GM19238 (cell line): Measurements from ENCODE around the gene PLA2G4A.

Experiments
- DNase-seq: peaks from one replicate; pipeline ENCODE4 v3.0.0; 2011; ENCODE audit warnings: low spot score; ENCODE audit not compliant: insufficient read length

PLA2G4A gene

DNA sequence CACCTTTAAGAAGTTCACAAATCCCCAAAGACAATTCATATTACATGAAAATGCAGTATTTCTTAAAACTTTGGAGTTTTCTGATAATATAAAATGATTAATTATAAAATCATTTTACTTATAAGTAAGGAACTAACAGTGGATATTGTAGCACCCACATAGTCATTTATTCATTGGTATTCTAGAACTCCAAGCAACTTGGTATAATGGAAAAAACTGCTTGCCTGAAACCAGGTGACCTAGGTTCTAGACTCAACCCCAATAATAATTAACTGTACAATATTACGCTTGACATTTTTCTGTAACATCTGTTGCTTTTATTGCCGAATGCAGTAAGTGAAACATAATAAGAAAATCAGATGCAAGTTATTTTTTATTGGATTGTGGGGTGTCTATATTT lies 2.4 kb downstream of the PLA2G4A start:
- no peak for DNase-seq

DNA sequence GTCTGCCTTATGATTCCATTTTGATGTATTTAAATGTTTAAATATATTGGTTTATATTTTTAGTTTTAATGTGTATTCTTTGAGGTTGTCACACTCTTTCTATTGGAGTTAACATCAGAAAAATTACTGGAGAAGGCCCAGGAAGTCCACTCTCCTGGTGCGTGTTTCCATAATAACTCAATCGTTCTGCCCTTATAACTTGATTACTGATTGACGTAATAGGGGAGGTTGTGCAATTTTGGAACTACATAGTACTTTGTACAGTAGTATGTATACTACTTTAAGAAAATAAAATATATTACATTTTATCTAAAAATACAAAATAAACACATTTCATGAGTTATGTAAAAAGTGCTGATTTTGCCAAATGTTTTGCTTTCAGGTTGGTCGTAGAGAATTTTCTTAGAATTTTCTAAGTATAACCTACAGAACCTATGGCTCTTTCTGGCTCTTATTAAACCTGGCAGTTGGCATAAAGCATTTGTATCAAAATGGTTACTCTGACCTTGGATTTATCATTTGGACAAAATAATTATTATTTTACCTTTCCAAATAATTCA lies 5.7 kb downstream of the PLA2G4A start:
- DNase-seq, result no peak

- DNase-seq, result no peak
Measured at GRCh38 chr1:186835448-186835847, 6.7 kb downstream of the PLA2G4A start.

DNA sequence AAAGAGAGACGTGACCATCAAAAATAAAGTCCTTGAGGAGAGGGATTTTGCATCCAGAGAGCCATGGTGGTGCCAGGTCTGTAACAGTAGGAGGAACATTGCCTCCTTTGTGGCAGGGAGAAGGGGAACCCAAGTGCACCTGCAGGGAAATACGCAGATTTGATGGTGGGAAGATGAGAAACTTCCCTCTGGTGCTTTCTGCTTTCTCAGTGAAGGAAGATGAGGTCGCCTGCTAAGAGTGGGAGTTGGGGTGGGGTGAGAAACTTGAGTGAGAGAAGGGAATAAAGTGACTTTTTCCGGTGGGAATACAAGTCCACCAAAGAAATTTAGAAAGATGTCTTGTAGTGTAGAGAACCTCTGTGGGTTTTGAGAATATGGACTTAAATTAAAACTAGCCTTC lies 9.1 kb downstream of the PLA2G4A start:
- no peak for DNase-seq

GRCh38 chr1:186838380-186839040 lies 9.8 kb downstream of the PLA2G4A start:
- DNase-seq, result no peak

DNA sequence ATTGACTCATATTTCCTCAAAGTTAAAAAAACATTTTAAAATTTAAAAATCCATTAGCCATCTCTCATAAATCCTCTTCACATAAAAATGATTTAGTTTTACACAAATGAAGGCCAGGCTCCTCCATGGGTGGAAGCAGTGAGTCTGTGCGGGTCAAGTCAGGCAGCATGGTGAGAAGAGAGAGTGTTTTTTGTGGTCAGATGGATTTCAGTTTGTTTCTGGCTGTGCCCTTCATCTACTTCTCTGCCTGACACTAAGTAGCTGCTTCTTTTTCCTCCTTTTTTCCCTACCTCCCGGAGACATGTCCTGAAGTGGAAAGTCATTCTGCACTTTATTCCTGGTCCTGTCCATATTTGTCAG lies 10.3 kb downstream of the PLA2G4A start:
- no peak for DNase-seq

GRCh38 chr1:186841599-186841998 lies 12.8 kb downstream of the PLA2G4A start:
- no peak for DNase-seq

DNA sequence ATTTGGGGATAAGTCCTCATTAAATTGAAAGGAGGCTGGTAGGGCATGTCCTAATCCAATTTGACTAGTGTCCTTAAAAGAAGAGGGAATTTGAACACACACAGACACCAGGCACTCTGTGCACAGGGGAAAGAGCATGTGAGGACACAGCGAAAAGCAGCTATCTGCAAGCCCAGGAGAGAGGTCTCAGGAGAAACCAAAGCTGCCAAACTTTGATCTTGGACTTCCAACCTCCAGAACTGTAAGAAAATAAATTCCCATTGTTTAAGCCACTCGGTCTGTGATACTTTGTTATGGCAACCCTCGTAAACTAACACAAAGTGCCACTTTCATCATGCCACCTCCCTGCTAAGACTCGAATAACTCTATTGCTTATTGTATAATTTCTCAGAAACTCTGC lies 13.8 kb downstream of the PLA2G4A start:
- no peak for DNase-seq

- DNase-seq, result no peak
Measured at GRCh38 chr1:186843226-186843625, 14.5 kb downstream of the PLA2G4A start.

GRCh38 chr1:186843931-186844330 lies 15.2 kb downstream of the PLA2G4A start:
- DNase-seq, result no peak

DNA sequence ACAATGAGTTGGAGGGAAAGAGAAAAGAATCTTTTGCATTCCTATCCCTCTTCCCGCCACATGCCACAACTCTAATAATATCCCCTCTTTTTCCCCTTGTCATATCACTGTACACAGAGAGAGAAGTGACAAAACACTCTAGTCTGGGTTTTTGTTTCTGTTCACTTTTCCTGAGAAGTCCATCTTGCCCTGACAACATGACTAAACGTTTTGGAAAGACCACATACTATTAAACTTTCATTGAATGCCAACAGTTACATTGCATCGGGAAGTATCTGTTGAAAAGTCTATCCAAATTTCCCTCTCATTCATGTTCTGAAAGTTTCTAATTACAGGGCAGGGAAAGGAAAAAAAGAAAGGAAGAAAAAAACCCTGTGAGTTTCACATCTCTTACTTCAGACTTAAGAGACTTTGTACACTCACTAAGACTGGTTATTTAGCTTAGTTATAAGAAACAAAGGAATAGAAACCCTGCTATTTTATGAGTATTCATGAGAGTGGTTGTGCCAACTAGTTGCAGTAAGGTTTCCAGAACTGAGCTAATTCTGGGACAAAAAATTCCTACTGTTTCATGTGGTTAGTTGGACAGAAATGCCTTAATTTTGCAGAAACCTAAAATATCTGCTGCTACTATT lies 16.9 kb downstream of the PLA2G4A start:
- no peak for DNase-seq

GRCh38 chr1:186848509-186849130 lies 19.9 kb downstream of the PLA2G4A start:
- no peak for DNase-seq

GRCh38 chr1:186849271-186849671 lies 20.5 kb downstream of the PLA2G4A start:
- DNase-seq, result no peak

DNA sequence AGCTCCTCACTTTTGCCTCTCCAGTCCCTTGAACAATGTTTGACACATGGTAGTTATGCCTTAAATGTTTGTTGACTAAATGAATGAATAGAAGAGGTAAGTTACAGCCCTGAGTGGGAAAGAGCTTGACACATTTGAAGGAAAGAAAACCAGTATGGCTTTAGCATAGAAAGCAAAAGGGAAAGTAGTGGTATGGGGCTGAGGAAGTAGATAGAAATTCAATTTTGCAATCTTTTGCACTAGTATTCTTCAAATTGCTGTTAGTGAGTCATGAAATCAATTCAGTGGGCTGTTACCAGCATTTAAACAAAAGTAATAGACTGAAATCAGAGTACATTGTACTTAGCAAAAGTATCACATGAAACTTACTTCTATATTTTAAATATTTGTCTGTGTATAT lies 21.1 kb downstream of the PLA2G4A start:
- DNase-seq, result no peak

GRCh38 chr1:186854102-186854501 lies 25.4 kb downstream of the PLA2G4A start:
- DNase-seq, result no peak

DNA sequence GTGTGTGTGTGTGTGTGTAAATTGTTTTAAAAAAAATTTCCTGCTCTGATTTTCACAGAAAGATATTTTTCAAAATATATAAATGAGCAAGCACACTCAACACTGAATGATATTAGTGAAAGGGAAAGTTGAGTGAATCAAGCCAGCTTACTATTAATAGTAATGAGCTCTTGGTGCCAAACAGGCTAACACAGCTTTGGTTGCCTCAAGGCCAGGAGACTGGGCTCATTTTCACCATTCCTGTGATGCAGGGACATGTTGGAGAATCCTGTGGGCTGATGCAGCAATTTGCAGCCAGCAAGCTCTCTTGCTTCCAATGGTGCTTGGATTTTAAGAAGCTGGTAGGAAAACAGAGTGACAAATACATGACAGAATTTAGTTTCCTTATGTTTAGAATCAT lies 30.2 kb downstream of the PLA2G4A start:
- no peak for DNase-seq

DNA sequence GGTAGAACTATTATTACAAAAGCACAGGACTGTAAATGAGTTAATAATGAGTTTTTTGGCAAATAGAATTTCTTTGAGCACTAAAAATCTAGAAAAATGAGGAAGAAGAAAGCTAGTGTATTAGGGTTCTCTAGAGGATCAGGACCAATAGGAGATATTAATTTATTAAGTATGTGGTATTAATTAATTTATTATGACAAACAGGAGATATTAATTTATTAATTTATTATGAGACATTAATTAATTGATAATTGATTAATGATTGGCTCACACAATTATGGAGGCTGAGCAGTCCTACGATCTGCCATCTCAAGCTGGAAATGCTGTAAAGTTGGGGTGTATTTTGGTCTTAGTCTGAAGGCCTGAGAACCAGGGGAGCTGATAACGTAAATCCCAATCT lies 31.2 kb downstream of the PLA2G4A start:
- no peak for DNase-seq

GRCh38 chr1:186864296-186864695 lies 35.5 kb downstream of the PLA2G4A start:
- DNase-seq, result no peak

GRCh38 chr1:186865253-186865652 lies 36.5 kb downstream of the PLA2G4A start:
- no peak for DNase-seq

GRCh38 chr1:186865857-186866256 lies 37.1 kb downstream of the PLA2G4A start:
- no peak for DNase-seq

- no peak for DNase-seq
Measured at GRCh38 chr1:186869526-186870228, 40.9 kb downstream of the PLA2G4A start.

- no peak for DNase-seq
Measured at GRCh38 chr1:186871784-186872183, 43.0 kb downstream of the PLA2G4A start.
